Astrocyte (in vitro differentiated cells and primary cell): ENCODE results near the gene GSTP1. TPM values are rescaled to one million over a fixed set of nuclear protein-coding genes. Genes with fewer than 3 reads are reported as not detected.

Experiments used
- DNase-seq: peaks from one replicate; pipeline ENCODE4 v3.0.0-alpha.2; 2010; ENCODE audit warnings: low read depth
- FAIRE-seq: peaks from 2 replicates; lab custom pipeline; 2011; peaks lifted over from hg19 to GRCh38; lab: Jason Lieb, UNC
- H2AFZ ChIP-seq: 2 replicates; pipeline ENCODE4 v1.6.0; 2012; ENCODE audit warnings: low read depth, low read length, inconsistent platforms
- H3K27ac ChIP-seq: 2 replicates; pipeline ENCODE4 v1.5.1; 2011; ENCODE audit warnings: low read depth, low read length, inconsistent platforms
- H3K27me3 ChIP-seq: 2 replicates; pipeline ENCODE4 v1.6.0; 2011; ENCODE audit warnings: low read length, inconsistent platforms; ENCODE audit not compliant: insufficient read depth
- H3K36me3 ChIP-seq: 2 replicates; pipeline ENCODE4 v1.5.1; 2011; ENCODE audit warnings: low read length, inconsistent platforms; ENCODE audit not compliant: insufficient read depth
- H3K4me1 ChIP-seq: 2 replicates; pipeline ENCODE4 v1.5.1; 2011; ENCODE audit warnings: low read length, inconsistent platforms; ENCODE audit not compliant: insufficient read depth
- H3K4me2 ChIP-seq: 2 replicates; pipeline ENCODE4 v1.6.0; 2012; ENCODE audit warnings: low read length, inconsistent platforms
- H3K4me3 ChIP-seq: 2 replicates; pipeline ENCODE4 v1.5.1; 2011; ENCODE audit warnings: low read depth, mild to moderate bottlenecking, low read length, inconsistent platforms; ENCODE audit not compliant: insufficient read depth
- H3K79me2 ChIP-seq: 2 replicates; pipeline ENCODE4 v1.6.0; 2012; ENCODE audit warnings: mild to moderate bottlenecking, low read length, inconsistent platforms; ENCODE audit not compliant: insufficient read depth
- H3K9ac ChIP-seq: 2 replicates; pipeline ENCODE4 v1.6.0; 2012; ENCODE audit warnings: mild to moderate bottlenecking, low read length, inconsistent platforms
- H3K9me3 ChIP-seq: 2 replicates; pipeline ENCODE4 v1.5.1; 2012; ENCODE audit warnings: low read depth, mild to moderate bottlenecking, low read length, inconsistent platforms; ENCODE audit not compliant: insufficient read depth
- H4K20me1 ChIP-seq: 2 replicates; pipeline ENCODE4 v1.6.0; 2012; ENCODE audit warnings: low read length, inconsistent platforms; ENCODE audit not compliant: insufficient read depth
- H3K27ac Mint-ChIP-seq: one replicate; pipeline ENCODE4 v1.8.0; 2021; ENCODE audit warnings: mild to moderate bottlenecking, mixed read lengths; ENCODE audit not compliant: unreplicated experiment
- H3K27me3 Mint-ChIP-seq: one replicate; pipeline ENCODE4 v1.8.0; 2021; ENCODE audit warnings: low read depth, mixed read lengths; ENCODE audit not compliant: unreplicated experiment
- H3K36me3 Mint-ChIP-seq: one replicate; pipeline ENCODE4 v1.8.0; 2021; ENCODE audit warnings: low read depth, mixed read lengths; ENCODE audit not compliant: unreplicated experiment
- H3K4me1 Mint-ChIP-seq: one replicate; pipeline ENCODE4 v1.8.0; 2021; ENCODE audit warnings: low read depth, mixed read lengths; ENCODE audit not compliant: unreplicated experiment
- H3K4me3 Mint-ChIP-seq: one replicate; pipeline ENCODE4 v1.8.0; 2021; ENCODE audit warnings: mild to moderate bottlenecking, moderate library complexity, mixed read lengths; ENCODE audit not compliant: unreplicated experiment
- H3K9me3 Mint-ChIP-seq: one replicate; pipeline ENCODE4 v1.8.0; 2021; ENCODE audit warnings: mild to moderate bottlenecking, mixed read lengths; ENCODE audit not compliant: unreplicated experiment
- CTCF ChIP-seq: IDR thresholded peaks from 2 replicates; pipeline ENCODE4 v1.5.1; 2011; ENCODE audit warnings: low read depth, mild to moderate bottlenecking, inconsistent platforms, low read length, moderate library complexity; ENCODE audit not compliant: insufficient read depth
- EZH2 ChIP-seq: IDR thresholded peaks from 2 replicates; pipeline ENCODE4 v1.6.1; 2012; ENCODE audit warnings: mild to moderate bottlenecking, low read length, inconsistent platforms; ENCODE audit not compliant: insufficient read depth
- total RNA-seq: library from RNA; stranded (reverse); gene quantifications from 2 replicates; pipeline ENCODE4 v1.2.1, GENCODE V29; 2021

GSTP1 gene
- total RNA-seq, 1 donor from 2014 or later = 1,365 TPM

DNA sequence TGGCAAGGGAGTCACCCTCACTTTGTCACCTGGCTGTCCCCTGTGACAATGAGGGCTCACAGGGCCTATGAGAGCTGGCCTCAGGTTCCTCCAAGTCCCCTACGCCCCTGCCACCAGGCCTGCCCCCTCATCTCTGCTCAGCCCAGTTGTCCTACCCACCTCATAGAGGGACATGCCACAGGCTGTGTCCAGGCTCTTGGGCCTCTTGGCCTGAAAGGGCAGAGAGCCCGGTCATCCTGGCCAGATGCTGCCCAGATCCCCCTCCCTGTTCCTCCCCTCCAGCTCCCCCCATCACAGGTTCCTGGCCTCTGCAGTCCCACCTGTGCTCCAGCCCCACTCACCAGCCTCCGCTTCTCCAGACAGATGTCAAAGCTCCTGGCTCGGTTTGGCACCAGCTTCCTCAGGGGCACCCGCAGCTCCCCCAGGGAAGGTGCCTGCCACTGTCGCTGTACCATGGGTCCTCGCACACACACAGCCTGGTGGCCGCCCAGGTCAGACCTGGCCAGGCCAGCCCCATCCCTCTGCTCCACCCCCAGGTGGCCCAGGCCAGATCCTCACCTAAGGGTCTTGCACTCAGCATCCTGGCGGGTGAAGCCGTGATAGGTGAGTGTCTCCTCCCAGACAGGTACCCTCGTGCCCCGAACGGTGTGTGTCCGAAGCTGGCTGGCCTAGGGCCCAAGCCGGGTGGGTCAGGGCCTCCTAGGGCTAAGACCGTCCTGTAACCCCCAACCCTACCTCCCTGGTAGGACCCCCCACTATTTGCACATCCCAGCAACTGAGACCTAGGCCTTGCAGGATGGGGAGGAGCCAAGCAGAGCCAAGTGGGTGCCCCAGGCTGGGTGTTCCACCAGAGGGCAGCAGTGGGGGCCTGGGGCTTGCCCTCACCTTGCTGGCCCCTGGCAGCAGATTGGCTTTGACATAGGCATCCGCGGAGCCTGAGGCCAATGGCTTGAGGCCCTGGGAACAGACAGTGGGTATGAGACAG is 31.4 kb downstream of the GSTP1 start:
- H3K27me3 Mint-ChIP-seq = peaks cover 18% of the 10 kb centered on the region
- H3K27ac Mint-ChIP-seq = peak overlapping the region; percentile 7
- no peak overlapping the region for H3K4me3 ChIP-seq
- H3K4me3 Mint-ChIP-seq = no peak overlapping the region
- H3K36me3 Mint-ChIP-seq = peaks cover 2% of the 10 kb centered on the region
- no peak overlapping the region for H3K27ac ChIP-seq
- TF ChIP-seq EZH2 = no peak
- TF ChIP-seq CTCF = peak; percentile 16
- H3K4me1 Mint-ChIP-seq = no peaks in the 10 kb centered on the region
- H3K4me1 ChIP-seq = peaks cover 4% of the 10 kb centered on the region
- peaks cover 2% of the 10 kb centered on the region for H3K9me3 Mint-ChIP-seq
- FAIRE-seq (no peak), DNase-seq (no peak)
- no peak overlapping the region for H3K4me2 ChIP-seq
- no peaks in the 10 kb centered on the region for H3K9me3 ChIP-seq
- H2AFZ ChIP-seq = no peak overlapping the region
- H3K9ac ChIP-seq = no peak overlapping the region
- peaks cover 13% of the 10 kb centered on the region for H3K27me3 ChIP-seq
- H3K36me3 ChIP-seq = peaks cover 2% of the 10 kb centered on the region
- no peaks in the 10 kb centered on the region for H4K20me1 ChIP-seq
- no peaks in the 10 kb centered on the region for H3K79me2 ChIP-seq

DNA sequence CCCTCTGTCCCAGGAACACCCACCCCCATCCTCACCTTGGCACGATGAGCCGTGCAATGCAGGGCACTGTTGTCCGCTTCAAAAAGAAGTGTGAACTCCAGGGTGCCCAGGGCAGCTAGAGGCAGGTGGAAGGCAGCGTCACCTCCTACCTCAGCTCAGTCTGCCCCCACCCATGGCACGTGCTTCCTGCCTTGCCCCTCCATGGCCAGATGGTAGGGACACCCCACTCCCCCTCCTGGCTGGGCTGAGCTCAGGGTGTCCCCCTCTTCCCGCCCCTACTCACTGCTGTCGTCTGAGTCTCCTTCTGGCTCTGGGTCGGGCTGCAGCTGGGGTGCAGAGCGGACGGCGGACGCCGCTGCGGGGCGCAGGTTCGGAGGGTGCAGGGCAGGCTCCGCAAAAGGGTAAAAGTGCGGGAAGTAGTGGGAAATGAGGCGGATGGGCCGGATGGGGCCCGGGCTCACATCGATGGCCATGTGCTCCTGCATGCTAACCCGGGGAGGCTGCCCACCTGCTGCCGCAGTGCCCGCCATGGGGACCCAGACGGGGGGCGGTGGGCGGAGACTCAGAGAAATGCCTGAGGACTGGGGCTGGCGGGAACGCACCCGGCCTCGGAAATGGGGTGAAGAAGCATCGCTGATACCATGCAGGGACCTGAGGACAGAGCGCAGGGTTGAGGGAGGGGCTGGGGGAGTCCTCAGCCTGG is 32.3 kb downstream of the GSTP1 start:
- DNase-seq = no peak
- Histone ChIP-seq H3K36me3 (no peaks in the 10 kb centered on the region), H3K4me1 (peaks cover 4% of the 10 kb centered on the region), H3K9ac (no peak overlapping the region), H3K4me3 (no peak overlapping the region), H3K27ac (no peak overlapping the region), H3K79me2 (no peaks in the 10 kb centered on the region), H2AFZ (no peak overlapping the region), H3K9me3 (no peaks in the 10 kb centered on the region), H3K27me3 (peaks cover 13% of the 10 kb centered on the region), H3K4me2 (no peak overlapping the region), H4K20me1 (no peaks in the 10 kb centered on the region)
- H3K36me3 Mint-ChIP-seq = peaks cover 2% of the 10 kb centered on the region
- peaks cover 5% of the 10 kb centered on the region for H3K9me3 Mint-ChIP-seq
- H3K27ac Mint-ChIP-seq = no peak overlapping the region
- no peak overlapping the region for H3K4me3 Mint-ChIP-seq
- H3K27me3 Mint-ChIP-seq = peaks cover 24% of the 10 kb centered on the region
- no peaks in the 10 kb centered on the region for H3K4me1 Mint-ChIP-seq
- no peak for FAIRE-seq
- TF ChIP-seq CTCF (no peak), EZH2 (peak; percentile 59)
